K562 (cell line): ENCODE results near the gene BZW1. TPM values are rescaled to one million over a fixed set of nuclear protein-coding genes. Genes with fewer than 3 reads are reported as not detected.

Experiments
- CHCHD3 ChIP-seq: fragments of 250-450 bp; sonication (Bioruptor Pico); IDR thresholded peaks from 2 replicates; pipeline ENCODE4 v2.1.2; 2022; ENCODE audit warnings: mild to moderate bottlenecking
- DACH1 ChIP-seq: fragments of 450-650 bp; IDR thresholded peaks from 2 replicates; pipeline ENCODE4 v1.6.1; 2018; ENCODE audit not compliant: partially characterized antibody
- EWSR1 ChIP-seq: fragments of 450-650 bp; IDR thresholded peaks from 2 replicates; pipeline ENCODE4 v1.6.1; 2018; ENCODE audit warnings: borderline replicate concordance, mild to moderate bottlenecking, low read depth, moderate library complexity; ENCODE audit not compliant: partially characterized antibody
- FOXK2 ChIP-seq, 2 experiments: fragments of 450-650 bp; IDR thresholded peaks in 1 of 2; conservative IDR thresholded peaks in 1 of 2; 2 replicates each; pipeline ENCODE4 v1.6.1; 2016; ENCODE audit warnings: low read depth in 2 of 2, mild to moderate bottlenecking in 1 of 2
- HNRNPLL ChIP-seq: fragments of 200-400 bp; formaldehyde crosslinking; IDR thresholded peaks from 2 replicates; pipeline ENCODE4 v1.6.1; 2017; ENCODE audit warnings: low read length, low read depth, mild to moderate bottlenecking; ENCODE audit not compliant: poor library complexity, severe bottlenecking
- MITF ChIP-seq: IDR thresholded peaks from 2 replicates; pipeline ENCODE4 v1.6.1; 2014; ENCODE audit warnings: antibody characterized with exemption
- MTA3 ChIP-seq: fragments of 450-650 bp; formaldehyde crosslinking; IDR thresholded peaks from 2 replicates; pipeline ENCODE4 v1.6.1; 2017; ENCODE audit warnings: mild to moderate bottlenecking, borderline replicate concordance
- NCOA4 ChIP-seq: fragments of 450-650 bp; IDR thresholded peaks from 2 replicates; pipeline ENCODE4 v1.6.1; 2018; ENCODE audit warnings: mild to moderate bottlenecking; ENCODE audit not compliant: partially characterized antibody
- NFE2 ChIP-seq: IDR thresholded peaks from 2 replicates; pipeline ENCODE4 v1.6.1; 2014; ENCODE audit warnings: antibody characterized with exemption, low read depth
- RNF2 ChIP-seq: sonication (generic); IDR thresholded peaks from 2 replicates; pipeline ENCODE4 v1.6.1; 2016
- SMARCB1 ChIP-seq: IDR thresholded peaks from 2 replicates; pipeline ENCODE4 v1.6.1; 2011; ENCODE audit warnings: improper control_type of control experiment, low read depth; ENCODE audit not compliant: insufficient read length
- ZKSCAN1 ChIP-seq: fragments of 150-350 bp; IDR thresholded peaks from 2 replicates; pipeline ENCODE4 v1.6.1; 2016; ENCODE audit warnings: low read depth, low read length
- ZNF124 ChIP-seq: sonication (generic); formaldehyde crosslinking; IDR thresholded peaks from 2 replicates; pipeline ENCODE4 v1.8.1; 2022; ENCODE audit warnings: missing genetic modification reagents
- ZNF507 ChIP-seq: conservative IDR thresholded peaks from 2 replicates; pipeline ENCODE4 v1.6.1; 2017; ENCODE audit warnings: missing genetic modification characterization, missing compliant biosample characterization
- ZNF830 ChIP-seq: fragments of 250-450 bp; sonication (Bioruptor Pico); IDR thresholded peaks from 2 replicates; pipeline ENCODE4 v1.5.0; 2021; ENCODE audit warnings: mild to moderate bottlenecking
- polyA plus RNA-seq, 8 experiments: library from polyadenylated mRNA; depleted of rRNA in 4 of 8; stranded (reverse) in 5 of 8; unstranded in 3 of 8; fragments of >200 nt; fragmentation: Nextera tagmentation in 2 of 8; fragmentation: Illumina TruSeq in 1 of 8; extraction: Ambion mirVana in 2 of 8; extraction: Trizol in 1 of 8; gene quantifications; 2 replicates each; pipeline versions ENCODE4 v1.2.1 to v1.2.3, GENCODE V29; 2011 to 2014; ENCODE audit warnings: inconsistent platforms in 1 of 8, missing spikeins in 1 of 8
- total RNA-seq, 7 experiments: library from RNA; depleted of rRNA in 6 of 7; stranded (reverse); fragments of >200 nt in 6 of 7; fragmentation: Illumina TruSeq in 2 of 7; extraction: Trizol in 2 of 7; gene quantifications; 2 replicates each; pipeline versions ENCODE4 v1.2.1 to v1.2.3, GENCODE V29; 2011 to 2021; ENCODE audit warnings: low replicate concordance in 1 of 7
- TF ChIP-seq, protein P1 (sequence below): fragments of 450-650 bp; formaldehyde crosslinking; IDR thresholded peaks from 2 replicates; pipeline ENCODE4 v1.4.0; 2022; ENCODE audit warnings: mild to moderate bottlenecking, moderate library complexity
- TF ChIP-seq, protein P2 (sequence below), 2 experiments: fragments of 450-650 bp; conservative IDR thresholded peaks; 2 replicates each; pipeline ENCODE4 v1.6.1; 2017; ENCODE audit warnings: mild to moderate bottlenecking in 2 of 2, moderate library complexity in 2 of 2
- TF ChIP-seq, protein P3 (sequence below): fragments of 200-800 bp; sonication (Bioruptor generic); IDR thresholded peaks from 2 replicates; pipeline ENCODE4 v1.6.1; 2016; ENCODE audit warnings: missing genetic modification characterization, missing compliant biosample characterization

The BZW1 gene
- total and polyA plus RNA-seq, 9 of the 15 experiments (the other 6 are each of a cell fraction or from before 2014, with no cell fraction given): 110 to 244 (median 198) TPM

GRCh38 chr2:200864176-200865034 lies 52.7 kb downstream of the BZW1 start, which contains the start of gene CLK1 (continued):
- TF ChIP-seq FOXK2 (conservative IDR thresholded peaks at IDR 0.05 in 1 of 2, IDR thresholded peaks at IDR 0.05 in 1 of 2; ENCODE audit: low read depth in 2 of 2) (peak; percentile 55 to 67), MITF (no peak), SMARCB1 (no peak), ZNF507 (tag) (no peak), ZNF830 (CRISPR knock-in tag) (no peak), DACH1 (peak; percentile 74), ZKSCAN1 (0 out of 2 replicates have a peak, but pooled peaks have one; percentile 10), EWSR1 (no peak), CHCHD3 (CRISPR knock-in tag) (no peak), RNF2 (peak; percentile 19; the same call in 1 of the 2 replicates), NCOA4 (no peak), HNRNPLL (peak; percentile 65), NFE2 (peak; percentile 43; the same call in 1 of the 2 replicates), ZNF124 (no peak), MTA3 (0 out of 2 replicates have a peak, but pooled peaks have one; percentile 78)
- TF ChIP-seq, protein P1, sequence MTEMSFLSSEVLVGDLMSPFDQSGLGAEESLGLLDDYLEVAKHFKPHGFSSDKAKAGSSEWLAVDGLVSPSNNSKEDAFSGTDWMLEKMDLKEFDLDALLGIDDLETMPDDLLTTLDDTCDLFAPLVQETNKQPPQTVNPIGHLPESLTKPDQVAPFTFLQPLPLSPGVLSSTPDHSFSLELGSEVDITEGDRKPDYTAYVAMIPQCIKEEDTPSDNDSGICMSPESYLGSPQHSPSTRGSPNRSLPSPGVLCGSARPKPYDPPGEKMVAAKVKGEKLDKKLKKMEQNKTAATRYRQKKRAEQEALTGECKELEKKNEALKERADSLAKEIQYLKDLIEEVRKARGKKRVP (CRISPR knock-in tag): no peak
- TF ChIP-seq, protein P2, sequence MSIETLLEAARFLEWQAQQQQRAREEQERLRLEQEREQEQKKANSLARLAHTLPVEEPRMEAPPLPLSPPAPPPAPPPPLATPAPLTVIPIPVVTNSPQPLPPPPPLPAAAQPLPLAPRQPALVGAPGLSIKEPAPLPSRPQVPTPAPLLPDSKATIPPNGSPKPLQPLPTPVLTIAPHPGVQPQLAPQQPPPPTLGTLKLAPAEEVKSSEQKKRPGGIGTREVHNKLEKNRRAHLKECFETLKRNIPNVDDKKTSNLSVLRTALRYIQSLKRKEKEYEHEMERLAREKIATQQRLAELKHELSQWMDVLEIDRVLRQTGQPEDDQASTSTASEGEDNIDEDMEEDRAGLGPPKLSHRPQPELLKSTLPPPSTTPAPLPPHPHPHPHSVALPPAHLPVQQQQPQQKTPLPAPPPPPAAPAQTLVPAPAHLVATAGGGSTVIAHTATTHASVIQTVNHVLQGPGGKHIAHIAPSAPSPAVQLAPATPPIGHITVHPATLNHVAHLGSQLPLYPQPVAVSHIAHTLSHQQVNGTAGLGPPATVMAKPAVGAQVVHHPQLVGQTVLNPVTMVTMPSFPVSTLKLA (conservative IDR thresholded peaks at IDR 0.05): peak; percentile 74 to 84; a peak in 3 of 4 replicates
- TF ChIP-seq, protein P3, sequence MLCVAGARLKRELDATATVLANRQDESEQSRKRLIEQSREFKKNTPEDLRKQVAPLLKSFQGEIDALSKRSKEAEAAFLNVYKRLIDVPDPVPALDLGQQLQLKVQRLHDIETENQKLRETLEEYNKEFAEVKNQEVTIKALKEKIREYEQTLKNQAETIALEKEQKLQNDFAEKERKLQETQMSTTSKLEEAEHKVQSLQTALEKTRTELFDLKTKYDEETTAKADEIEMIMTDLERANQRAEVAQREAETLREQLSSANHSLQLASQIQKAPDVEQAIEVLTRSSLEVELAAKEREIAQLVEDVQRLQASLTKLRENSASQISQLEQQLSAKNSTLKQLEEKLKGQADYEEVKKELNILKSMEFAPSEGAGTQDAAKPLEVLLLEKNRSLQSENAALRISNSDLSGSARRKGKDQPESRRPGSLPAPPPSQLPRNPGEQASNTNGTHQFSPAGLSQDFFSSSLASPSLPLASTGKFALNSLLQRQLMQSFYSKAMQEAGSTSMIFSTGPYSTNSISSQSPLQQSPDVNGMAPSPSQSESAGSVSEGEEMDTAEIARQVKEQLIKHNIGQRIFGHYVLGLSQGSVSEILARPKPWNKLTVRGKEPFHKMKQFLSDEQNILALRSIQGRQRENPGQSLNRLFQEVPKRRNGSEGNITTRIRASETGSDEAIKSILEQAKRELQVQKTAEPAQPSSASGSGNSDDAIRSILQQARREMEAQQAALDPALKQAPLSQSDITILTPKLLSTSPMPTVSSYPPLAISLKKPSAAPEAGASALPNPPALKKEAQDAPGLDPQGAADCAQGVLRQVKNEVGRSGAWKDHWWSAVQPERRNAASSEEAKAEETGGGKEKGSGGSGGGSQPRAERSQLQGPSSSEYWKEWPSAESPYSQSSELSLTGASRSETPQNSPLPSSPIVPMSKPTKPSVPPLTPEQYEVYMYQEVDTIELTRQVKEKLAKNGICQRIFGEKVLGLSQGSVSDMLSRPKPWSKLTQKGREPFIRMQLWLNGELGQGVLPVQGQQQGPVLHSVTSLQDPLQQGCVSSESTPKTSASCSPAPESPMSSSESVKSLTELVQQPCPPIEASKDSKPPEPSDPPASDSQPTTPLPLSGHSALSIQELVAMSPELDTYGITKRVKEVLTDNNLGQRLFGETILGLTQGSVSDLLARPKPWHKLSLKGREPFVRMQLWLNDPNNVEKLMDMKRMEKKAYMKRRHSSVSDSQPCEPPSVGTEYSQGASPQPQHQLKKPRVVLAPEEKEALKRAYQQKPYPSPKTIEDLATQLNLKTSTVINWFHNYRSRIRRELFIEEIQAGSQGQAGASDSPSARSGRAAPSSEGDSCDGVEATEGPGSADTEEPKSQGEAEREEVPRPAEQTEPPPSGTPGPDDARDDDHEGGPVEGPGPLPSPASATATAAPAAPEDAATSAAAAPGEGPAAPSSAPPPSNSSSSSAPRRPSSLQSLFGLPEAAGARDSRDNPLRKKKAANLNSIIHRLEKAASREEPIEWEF (CRISPR knock-in tag): no peak
